Measurements from ENCODE around the gene FAM120A. TPM values are rescaled to one million over a fixed set of nuclear protein-coding genes. Genes with fewer than 3 reads are reported as not detected.

FAM120A gene
- polyA plus RNA-seq, 1 experiment, result 83.7 TPM

- TF ChIP-seq, protein P1, sequence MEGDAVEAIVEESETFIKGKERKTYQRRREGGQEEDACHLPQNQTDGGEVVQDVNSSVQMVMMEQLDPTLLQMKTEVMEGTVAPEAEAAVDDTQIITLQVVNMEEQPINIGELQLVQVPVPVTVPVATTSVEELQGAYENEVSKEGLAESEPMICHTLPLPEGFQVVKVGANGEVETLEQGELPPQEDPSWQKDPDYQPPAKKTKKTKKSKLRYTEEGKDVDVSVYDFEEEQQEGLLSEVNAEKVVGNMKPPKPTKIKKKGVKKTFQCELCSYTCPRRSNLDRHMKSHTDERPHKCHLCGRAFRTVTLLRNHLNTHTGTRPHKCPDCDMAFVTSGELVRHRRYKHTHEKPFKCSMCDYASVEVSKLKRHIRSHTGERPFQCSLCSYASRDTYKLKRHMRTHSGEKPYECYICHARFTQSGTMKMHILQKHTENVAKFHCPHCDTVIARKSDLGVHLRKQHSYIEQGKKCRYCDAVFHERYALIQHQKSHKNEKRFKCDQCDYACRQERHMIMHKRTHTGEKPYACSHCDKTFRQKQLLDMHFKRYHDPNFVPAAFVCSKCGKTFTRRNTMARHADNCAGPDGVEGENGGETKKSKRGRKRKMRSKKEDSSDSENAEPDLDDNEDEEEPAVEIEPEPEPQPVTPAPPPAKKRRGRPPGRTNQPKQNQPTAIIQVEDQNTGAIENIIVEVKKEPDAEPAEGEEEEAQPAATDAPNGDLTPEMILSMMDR (IDR thresholded peaks at IDR 0.05; ENCODE audit: low read depth, low read length), result no peak
- CTCF ChIA-PET, result interaction anchor here (1.3 kb wide), 1 partner anchor 10 kb away, joined by 3 read pairs; no protein-coding TSS in a partner anchor
These were observed 28.8 kb downstream of the FAM120A start for GRCh38 chr9:93480262-93480661.

DNA sequence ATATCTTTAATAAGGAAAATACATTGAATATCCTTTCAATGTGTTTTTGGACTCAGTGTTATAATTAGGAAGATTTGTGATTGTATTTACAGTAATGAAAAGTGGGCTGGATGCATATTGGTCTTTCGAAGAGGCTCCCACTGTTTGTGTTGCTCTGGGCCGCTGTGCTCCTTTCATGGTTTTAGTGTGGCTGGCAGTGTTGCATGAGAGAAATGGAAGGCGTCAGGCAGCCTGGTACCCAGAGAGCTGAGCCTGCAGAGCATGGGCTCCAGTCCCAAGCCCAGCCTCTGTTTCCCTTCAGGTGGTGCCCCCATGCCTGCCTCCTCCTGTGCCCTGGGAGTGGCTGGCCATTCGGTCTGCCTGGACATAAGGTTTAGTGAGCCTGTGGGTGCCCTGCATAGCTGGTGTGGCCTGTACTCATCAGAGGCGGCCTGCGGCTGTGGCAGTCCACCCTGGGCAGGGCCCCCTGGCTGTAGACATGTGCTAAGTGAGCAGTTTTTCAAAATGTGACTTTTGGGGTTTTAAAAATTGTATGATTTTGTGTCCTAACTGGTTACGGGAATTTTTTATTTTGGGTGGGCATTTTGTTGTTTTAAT is 29.3 kb downstream of the FAM120A start:
- Histone ChIP-seq H3K9me3 (ENCODE audit: control insufficient read depth, insufficient read depth, low read length) (no peaks in the 10 kb centered on the region), H3K27me3 (ENCODE audit: control insufficient read depth, insufficient read depth, low read length) (no peaks in the 10 kb centered on the region), H3K27ac (ENCODE audit: low read depth, low read length) (no peak overlapping the region), H3K4me3 (ENCODE audit: low read depth, low read length) (no peak overlapping the region)
- ChIA-PET POLR2A (interaction anchor here (0.6 kb wide), 1 partner anchor 24 kb away, joined by 3 read pairs; no protein-coding TSS in a partner anchor), CTCF (no interaction called here)
- TF ChIP-seq, protein P1 (IDR thresholded peaks at IDR 0.05; ENCODE audit: low read depth, low read length), result no peak; the same call in 1 of the 2 replicates
- no peak for DNase-seq (ENCODE audit: low read depth, low spot score)

More at GRCh38 chr9:93480262-93480661, 28.8 kb downstream of the FAM120A start:
- no peaks in the 10 kb centered on the region for H3K9me3 ChIP-seq (ENCODE audit: control insufficient read depth, insufficient read depth, low read length)
- H3K4me3 ChIP-seq (ENCODE audit: low read depth, low read length), result no peak overlapping the region
- DNase-seq (ENCODE audit: low read depth, low spot score), result no peak
- H3K27ac ChIP-seq (ENCODE audit: low read depth, low read length), result no peak overlapping the region
- POLR2A ChIA-PET, result no interaction called here
- H3K27me3 ChIP-seq (ENCODE audit: control insufficient read depth, insufficient read depth, low read length), result no peaks in the 10 kb centered on the region

- CTCF ChIA-PET, result interaction anchor here (2.3 kb wide), 1 partner anchor 83 kb away, joined by 15 read pairs; no protein-coding TSS in a partner anchor
- TF ChIP-seq, protein P1 (IDR thresholded peaks at IDR 0.05; ENCODE audit: low read depth, low read length), result no peak
- H3K4me3 ChIP-seq (ENCODE audit: low read depth, low read length), result no peak overlapping the region
- no peak overlapping the region for H3K27ac ChIP-seq (ENCODE audit: low read depth, low read length)
- DNase-seq (ENCODE audit: low read depth, low spot score), result no peak
- H3K9me3 ChIP-seq (ENCODE audit: control insufficient read depth, insufficient read depth, low read length), result no peaks in the 10 kb centered on the region
- POLR2A ChIA-PET, result no interaction called here
- no peaks in the 10 kb centered on the region for H3K27me3 ChIP-seq (ENCODE audit: control insufficient read depth, insufficient read depth, low read length)
These were observed 32.0 kb downstream of the FAM120A start for GRCh38 chr9:93483497-93483896.

GRCh38 chr9:93486268-93486667 is 34.8 kb downstream of the FAM120A start:
- Histone ChIP-seq H3K4me3 (ENCODE audit: low read depth, low read length) (no peak overlapping the region), H3K27me3 (ENCODE audit: control insufficient read depth, insufficient read depth, low read length) (no peaks in the 10 kb centered on the region), H3K27ac (ENCODE audit: low read depth, low read length) (no peak overlapping the region), H3K9me3 (ENCODE audit: control insufficient read depth, insufficient read depth, low read length) (no peaks in the 10 kb centered on the region; the same call in 1 of the 2 replicates)
- no peak for DNase-seq (ENCODE audit: low read depth, low spot score)
- TF ChIP-seq, protein P1 (IDR thresholded peaks at IDR 0.05; ENCODE audit: low read depth, low read length), result no peak
- ChIA-PET POLR2A (no interaction called here), CTCF (interaction anchor here (1.0 kb wide), 1 partner anchor 12 kb away, joined by 3 read pairs; no protein-coding TSS in a partner anchor)

DNA sequence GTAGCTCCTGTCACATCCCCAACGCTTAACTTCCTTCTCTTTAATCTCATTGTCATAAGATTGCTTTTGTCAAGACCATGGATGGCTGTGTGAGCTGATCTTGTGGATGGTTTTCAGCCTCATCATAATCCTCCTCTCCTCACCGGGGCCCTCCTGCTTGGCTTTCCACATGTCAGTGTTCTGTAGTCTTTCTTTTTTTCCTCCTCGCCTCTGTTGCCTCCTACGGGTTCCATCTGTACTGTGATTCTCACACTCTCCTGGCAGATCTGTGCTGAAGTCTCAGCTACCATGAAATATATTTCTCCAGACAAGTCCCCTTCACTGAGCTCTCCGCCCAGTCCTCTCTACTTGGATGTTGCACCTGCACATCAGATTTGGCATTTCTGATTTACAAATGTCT is 36.8 kb downstream of the FAM120A start:
- Histone ChIP-seq H3K27ac (ENCODE audit: low read depth, low read length) (no peak overlapping the region), H3K4me3 (ENCODE audit: low read depth, low read length) (no peak overlapping the region), H3K27me3 (ENCODE audit: control insufficient read depth, insufficient read depth, low read length) (no peaks in the 10 kb centered on the region), H3K9me3 (ENCODE audit: control insufficient read depth, insufficient read depth, low read length) (no peaks in the 10 kb centered on the region; the same call in 1 of the 2 replicates)
- TF ChIP-seq, protein P1 (IDR thresholded peaks at IDR 0.05; ENCODE audit: low read depth, low read length), result no peak
- CTCF ChIA-PET, result interaction anchor here (0.7 kb wide), 1 partner anchor 12 kb away, joined by 3 read pairs; no protein-coding TSS in a partner anchor
- no peak for DNase-seq (ENCODE audit: low read depth, low spot score)
- POLR2A ChIA-PET, result no interaction called here

Data from AG04450 (cell line).